ENCODE results near the gene CD9.

Gene CD9

DNA sequence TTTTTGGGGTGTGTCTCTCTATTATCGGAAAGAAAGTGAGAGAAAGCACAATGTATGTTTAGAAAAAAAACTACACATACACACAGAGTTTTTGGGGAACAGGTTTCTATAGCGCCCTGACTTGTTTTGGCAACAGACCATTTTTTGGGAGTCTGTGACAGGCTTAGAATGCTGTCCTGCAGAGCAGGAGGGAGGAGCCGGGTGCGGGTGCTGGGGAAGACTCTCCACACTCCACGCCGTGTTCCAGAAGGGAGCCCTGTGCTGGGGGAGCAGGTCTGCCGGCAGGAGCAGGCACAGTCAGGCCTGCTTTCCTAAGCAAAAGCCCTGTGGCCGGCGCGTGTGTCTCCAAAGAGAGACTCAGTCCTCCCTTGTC, 26.5 kb downstream of the CD9 start:
- ATAC-seq: no peak
- no peak for TF ChIP-seq SNAI2 (CRISPR knock-in tag; IDR thresholded peaks at IDR 0.05)
- no peak for TF ChIP-seq GLIS3 (CRISPR knock-in tag; IDR thresholded peaks at IDR 0.05)
- TF ChIP-seq, protein P1, sequence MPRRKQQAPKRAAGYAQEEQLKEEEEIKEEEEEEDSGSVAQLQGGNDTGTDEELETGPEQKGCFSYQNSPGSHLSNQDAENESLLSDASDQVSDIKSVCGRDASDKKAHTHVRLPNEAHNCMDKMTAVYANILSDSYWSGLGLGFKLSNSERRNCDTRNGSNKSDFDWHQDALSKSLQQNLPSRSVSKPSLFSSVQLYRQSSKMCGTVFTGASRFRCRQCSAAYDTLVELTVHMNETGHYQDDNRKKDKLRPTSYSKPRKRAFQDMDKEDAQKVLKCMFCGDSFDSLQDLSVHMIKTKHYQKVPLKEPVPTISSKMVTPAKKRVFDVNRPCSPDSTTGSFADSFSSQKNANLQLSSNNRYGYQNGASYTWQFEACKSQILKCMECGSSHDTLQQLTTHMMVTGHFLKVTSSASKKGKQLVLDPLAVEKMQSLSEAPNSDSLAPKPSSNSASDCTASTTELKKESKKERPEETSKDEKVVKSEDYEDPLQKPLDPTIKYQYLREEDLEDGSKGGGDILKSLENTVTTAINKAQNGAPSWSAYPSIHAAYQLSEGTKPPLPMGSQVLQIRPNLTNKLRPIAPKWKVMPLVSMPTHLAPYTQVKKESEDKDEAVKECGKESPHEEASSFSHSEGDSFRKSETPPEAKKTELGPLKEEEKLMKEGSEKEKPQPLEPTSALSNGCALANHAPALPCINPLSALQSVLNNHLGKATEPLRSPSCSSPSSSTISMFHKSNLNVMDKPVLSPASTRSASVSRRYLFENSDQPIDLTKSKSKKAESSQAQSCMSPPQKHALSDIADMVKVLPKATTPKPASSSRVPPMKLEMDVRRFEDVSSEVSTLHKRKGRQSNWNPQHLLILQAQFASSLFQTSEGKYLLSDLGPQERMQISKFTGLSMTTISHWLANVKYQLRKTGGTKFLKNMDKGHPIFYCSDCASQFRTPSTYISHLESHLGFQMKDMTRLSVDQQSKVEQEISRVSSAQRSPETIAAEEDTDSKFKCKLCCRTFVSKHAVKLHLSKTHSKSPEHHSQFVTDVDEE (CRISPR knock-in tag; IDR thresholded peaks at IDR 0.05): no peak
- no peak for TF ChIP-seq CSDC2 (CRISPR knock-in tag; IDR thresholded peaks at IDR 0.05)
- TF ChIP-seq ARNTL (CRISPR knock-in tag; IDR thresholded peaks at IDR 0.05; ENCODE audit: borderline replicate concordance, low read depth): no peak
- TF ChIP-seq, protein P2, sequence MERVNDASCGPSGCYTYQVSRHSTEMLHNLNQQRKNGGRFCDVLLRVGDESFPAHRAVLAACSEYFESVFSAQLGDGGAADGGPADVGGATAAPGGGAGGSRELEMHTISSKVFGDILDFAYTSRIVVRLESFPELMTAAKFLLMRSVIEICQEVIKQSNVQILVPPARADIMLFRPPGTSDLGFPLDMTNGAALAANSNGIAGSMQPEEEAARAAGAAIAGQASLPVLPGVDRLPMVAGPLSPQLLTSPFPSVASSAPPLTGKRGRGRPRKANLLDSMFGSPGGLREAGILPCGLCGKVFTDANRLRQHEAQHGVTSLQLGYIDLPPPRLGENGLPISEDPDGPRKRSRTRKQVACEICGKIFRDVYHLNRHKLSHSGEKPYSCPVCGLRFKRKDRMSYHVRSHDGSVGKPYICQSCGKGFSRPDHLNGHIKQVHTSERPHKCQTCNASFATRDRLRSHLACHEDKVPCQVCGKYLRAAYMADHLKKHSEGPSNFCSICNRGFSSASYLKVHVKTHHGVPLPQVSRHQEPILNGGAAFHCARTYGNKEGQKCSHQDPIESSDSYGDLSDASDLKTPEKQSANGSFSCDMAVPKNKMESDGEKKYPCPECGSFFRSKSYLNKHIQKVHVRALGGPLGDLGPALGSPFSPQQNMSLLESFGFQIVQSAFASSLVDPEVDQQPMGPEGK (CRISPR knock-in tag; IDR thresholded peaks at IDR 0.05; ENCODE audit: borderline replicate concordance): no peak

DNA sequence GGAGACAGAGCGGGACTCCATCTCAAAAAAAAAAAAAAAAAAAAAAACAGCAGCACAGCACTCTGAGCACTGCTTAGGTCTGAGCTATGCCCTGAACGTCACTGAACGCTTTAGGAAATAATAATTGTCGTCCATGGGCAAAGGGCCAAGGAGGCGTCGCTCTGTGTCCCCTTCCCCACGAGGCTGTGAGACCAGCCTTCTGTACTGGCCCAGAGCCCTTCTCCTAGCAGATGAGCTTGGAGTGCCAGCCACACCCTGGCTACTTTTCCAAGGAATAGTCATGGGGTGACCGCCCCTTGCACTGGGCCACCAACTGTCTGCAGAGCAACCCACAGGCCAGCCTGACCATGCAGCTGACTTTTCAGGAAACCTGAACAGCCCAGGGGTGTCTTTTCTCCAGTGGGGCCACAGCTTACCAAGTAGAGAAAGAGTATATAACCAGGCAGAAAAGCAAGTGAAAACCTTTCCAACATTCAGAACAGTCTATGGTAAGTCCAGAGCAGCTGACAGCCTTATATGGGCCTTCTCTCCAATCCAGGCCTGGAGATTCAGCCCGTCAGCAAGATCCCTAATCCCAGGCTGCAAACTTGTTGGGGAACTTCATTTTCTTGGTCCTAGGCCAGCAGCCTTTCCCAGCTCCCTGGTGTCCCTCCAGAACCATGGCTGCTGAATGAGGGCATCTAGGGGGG, 28.5 kb downstream of the CD9 start:
- no peak for TF ChIP-seq PPARA (CRISPR knock-in tag; IDR thresholded peaks at IDR 0.05; ENCODE audit: borderline replicate concordance)
- TF ChIP-seq SNAI2 (CRISPR knock-in tag; IDR thresholded peaks at IDR 0.05): no peak
- no peak for TF ChIP-seq ZNF8 (CRISPR knock-in tag; IDR thresholded peaks at IDR 0.05)
- TF ChIP-seq, protein P1 (CRISPR knock-in tag; IDR thresholded peaks at IDR 0.05): no peak
- no peak for TF ChIP-seq TCF4 (CRISPR knock-in tag; IDR thresholded peaks at IDR 0.05; ENCODE audit: borderline replicate concordance)
- TF ChIP-seq ZNF565 (CRISPR knock-in tag; conservative IDR thresholded peaks at IDR 0.05; ENCODE audit: low read depth): no peak
- TF ChIP-seq CSDC2 (CRISPR knock-in tag; IDR thresholded peaks at IDR 0.05): no peak
- TF ChIP-seq, protein P3, sequence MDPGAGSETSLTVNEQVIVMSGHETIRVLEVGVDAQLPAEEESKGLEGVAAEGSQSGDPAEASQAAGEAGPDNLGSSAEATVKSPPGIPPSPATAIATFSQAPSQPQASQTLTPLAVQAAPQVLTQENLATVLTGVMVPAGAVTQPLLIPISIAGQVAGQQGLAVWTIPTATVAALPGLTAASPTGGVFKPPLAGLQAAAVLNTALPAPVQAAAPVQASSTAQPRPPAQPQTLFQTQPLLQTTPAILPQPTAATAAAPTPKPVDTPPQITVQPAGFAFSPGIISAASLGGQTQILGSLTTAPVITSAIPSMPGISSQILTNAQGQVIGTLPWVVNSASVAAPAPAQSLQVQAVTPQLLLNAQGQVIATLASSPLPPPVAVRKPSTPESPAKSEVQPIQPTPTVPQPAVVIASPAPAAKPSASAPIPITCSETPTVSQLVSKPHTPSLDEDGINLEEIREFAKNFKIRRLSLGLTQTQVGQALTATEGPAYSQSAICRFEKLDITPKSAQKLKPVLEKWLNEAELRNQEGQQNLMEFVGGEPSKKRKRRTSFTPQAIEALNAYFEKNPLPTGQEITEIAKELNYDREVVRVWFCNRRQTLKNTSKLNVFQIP (CRISPR knock-in tag; IDR thresholded peaks at IDR 0.05; ENCODE audit: borderline replicate concordance, low read depth): no peak
- TF ChIP-seq, protein P4, sequence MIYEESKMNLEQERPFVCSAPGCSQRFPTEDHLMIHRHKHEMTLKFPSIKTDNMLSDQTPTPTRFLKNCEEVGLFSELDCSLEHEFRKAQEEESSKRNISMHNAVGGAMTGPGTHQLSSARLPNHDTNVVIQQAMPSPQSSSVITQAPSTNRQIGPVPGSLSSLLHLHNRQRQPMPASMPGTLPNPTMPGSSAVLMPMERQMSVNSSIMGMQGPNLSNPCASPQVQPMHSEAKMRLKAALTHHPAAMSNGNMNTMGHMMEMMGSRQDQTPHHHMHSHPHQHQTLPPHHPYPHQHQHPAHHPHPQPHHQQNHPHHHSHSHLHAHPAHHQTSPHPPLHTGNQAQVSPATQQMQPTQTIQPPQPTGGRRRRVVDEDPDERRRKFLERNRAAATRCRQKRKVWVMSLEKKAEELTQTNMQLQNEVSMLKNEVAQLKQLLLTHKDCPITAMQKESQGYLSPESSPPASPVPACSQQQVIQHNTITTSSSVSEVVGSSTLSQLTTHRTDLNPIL (CRISPR knock-in tag; IDR thresholded peaks at IDR 0.05; ENCODE audit: low read depth): no peak
- TF ChIP-seq, protein P5, sequence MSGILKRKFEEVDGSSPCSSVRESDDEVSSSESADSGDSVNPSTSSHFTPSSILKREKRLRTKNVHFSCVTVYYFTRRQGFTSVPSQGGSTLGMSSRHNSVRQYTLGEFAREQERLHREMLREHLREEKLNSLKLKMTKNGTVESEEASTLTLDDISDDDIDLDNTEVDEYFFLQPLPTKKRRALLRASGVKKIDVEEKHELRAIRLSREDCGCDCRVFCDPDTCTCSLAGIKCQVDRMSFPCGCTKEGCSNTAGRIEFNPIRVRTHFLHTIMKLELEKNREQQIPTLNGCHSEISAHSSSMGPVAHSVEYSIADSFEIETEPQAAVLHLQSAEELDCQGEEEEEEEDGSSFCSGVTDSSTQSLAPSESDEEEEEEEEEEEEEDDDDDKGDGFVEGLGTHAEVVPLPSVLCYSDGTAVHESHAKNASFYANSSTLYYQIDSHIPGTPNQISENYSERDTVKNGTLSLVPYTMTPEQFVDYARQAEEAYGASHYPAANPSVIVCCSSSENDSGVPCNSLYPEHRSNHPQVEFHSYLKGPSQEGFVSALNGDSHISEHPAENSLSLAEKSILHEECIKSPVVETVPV (CRISPR knock-in tag; IDR thresholded peaks at IDR 0.05): no peak
- TF ChIP-seq ZFP3 (CRISPR knock-in tag; IDR thresholded peaks at IDR 0.05): no peak
- no peak for ATAC-seq

Measured in SK-N-SH treated with all-trans-retinoic acid at 6 μM for 48 hours (cell line).